ENCODE data around the gene STK32C.

GRCh38 chr10:132237871-132238270 lies 69.9 kb downstream of the STK32C start:
- no peak for TF ChIP-seq EZH2 (IDR thresholded peaks at IDR 0.05; ENCODE audit: borderline replicate concordance, insufficient read depth, low read depth, low read length, poor library complexity, severe bottlenecking)
- TF ChIP-seq CTCF (IDR thresholded peaks at IDR 0.05): no peak

Measured in B cell (primary cell).